Measurements from ENCODE around the gene PGBD5. TPM values are rescaled to one million over a fixed set of nuclear protein-coding genes. Genes with fewer than 3 reads are reported as not detected.

PGBD5 gene
- total and polyA plus RNA-seq, 5 donors, result 18.5 to 32.6 (median 26.4) TPM

DNA sequence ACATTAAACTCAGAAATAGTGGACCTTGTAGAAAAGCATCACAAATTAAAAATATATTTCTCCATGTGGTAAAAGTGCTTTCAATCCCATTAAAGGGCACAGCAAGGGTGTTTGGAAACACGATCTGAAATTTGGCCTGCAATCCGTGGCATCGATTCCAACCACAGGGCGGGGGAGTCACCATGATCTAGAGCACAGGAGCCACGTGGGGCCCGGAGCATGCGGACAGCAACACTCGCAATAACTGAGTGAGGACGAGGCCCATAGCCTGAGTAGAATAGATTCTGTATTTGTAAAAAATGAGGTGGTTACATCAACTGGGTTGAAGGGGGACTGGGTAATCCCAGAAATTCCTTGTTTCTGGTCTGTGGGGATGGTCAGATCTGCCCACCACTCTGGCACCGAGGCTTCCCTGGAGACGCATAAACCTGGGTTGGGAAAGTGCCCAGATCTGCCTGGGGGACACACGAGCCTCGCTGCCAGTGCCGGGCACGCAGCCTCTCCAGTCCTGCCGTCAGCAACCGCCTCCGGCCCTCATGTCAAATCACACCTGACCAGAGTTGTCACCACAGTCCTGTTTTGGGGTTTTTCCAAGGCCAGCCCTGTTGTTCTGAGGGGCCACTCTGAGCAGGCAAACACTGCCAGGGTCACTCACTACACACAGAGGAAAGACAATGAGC, 104.3 kb downstream of the PGBD5 start:
- peak; percentile 73 to 77 for ATAC-seq
- 53% methylated on average over 18 of the region's 18 CpGs for WGBS

DNA sequence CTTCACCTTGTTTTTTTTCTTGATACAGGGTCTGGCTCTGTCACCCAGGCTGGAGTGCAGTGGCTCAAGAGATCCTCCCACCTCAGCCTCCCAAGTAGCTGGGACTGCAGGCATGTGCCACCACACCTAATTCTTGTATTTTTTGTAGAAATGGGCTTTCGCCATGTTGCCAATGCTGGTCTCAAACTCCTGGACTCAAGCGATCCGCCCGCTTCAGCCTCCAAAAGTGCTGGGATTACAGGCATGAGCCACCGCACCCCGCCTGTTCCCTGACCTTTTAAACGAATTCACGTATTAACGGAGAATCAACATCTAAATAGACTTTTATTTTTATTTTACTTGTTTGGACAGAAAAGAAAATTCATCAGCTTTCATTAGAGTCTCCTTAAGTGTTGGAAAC, 104.8 kb downstream of the PGBD5 start:
- no peak for DNase-seq
- Histone ChIP-seq H3K27me3 (ENCODE audit: control insufficient read depth, insufficient read depth) (no peaks in the 10 kb centered on the region), H3K4me1 (ENCODE audit: control insufficient read depth, insufficient read depth, low read length) (no peaks in the 10 kb centered on the region), H3K27ac (ENCODE audit: low read length) (peak overlapping the region; percentile 13), H3K9me3 (ENCODE audit: control insufficient read depth, low read length) (no peaks in the 10 kb centered on the region), H3K4me3 (ENCODE audit: low read length) (no peak overlapping the region)
- intact Hi-C loops (cut with DNase I), result no loop called here
- 97% methylated on average over 9 of the region's 9 CpGs for WGBS
- no peak for ATAC-seq

More for the DNA sequence above, 104.3 kb downstream of the PGBD5 start:
- no peaks in the 10 kb centered on the region for H3K9me3 ChIP-seq (ENCODE audit: control insufficient read depth, low read length)
- peak overlapping the region; percentile 32 for H3K27ac ChIP-seq (ENCODE audit: low read length)
- intact Hi-C loops (cut with DNase I), result no loop called here
- peak; percentile 67 to 82 (median 80) for DNase-seq
- no peak overlapping the region for H3K4me3 ChIP-seq (ENCODE audit: low read length)
- peaks cover 3% of the 10 kb centered on the region for H3K4me1 ChIP-seq (ENCODE audit: control insufficient read depth, insufficient read depth, low read length)
- no peaks in the 10 kb centered on the region for H3K27me3 ChIP-seq (ENCODE audit: control insufficient read depth, insufficient read depth)

DNA sequence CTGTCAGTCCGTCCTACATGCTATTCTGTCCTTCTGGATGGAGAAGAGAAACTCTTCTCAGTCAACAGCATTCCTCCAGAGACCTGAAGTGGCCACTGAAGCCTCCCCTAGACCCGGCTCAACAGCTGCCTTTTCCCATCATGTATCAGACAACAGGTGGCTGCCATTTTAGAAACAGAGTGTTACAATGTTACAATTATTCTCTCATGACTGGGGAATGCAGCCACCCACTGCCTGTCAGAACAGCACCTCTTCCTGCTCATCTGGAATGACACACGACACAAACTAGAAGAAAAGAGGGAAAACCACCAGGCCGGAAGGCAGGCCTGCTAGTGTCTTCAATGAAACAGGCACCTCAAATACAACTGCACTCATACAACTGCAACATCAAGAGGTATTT, 105.3 kb downstream of the PGBD5 start:
- Histone ChIP-seq H3K27me3 (ENCODE audit: control insufficient read depth, insufficient read depth) (no peaks in the 10 kb centered on the region), H3K27ac (ENCODE audit: low read length) (no peak overlapping the region), H3K4me1 (ENCODE audit: control insufficient read depth, insufficient read depth, low read length) (no peaks in the 10 kb centered on the region), H3K4me3 (ENCODE audit: low read length) (no peak overlapping the region), H3K9me3 (ENCODE audit: control insufficient read depth, low read length) (no peaks in the 10 kb centered on the region)
- intact Hi-C loops (cut with DNase I), result no loop called here
- DNase-seq (no peak), ATAC-seq (no peak)
- 72% methylated on average over 4 of the region's 4 CpGs for WGBS

DNA sequence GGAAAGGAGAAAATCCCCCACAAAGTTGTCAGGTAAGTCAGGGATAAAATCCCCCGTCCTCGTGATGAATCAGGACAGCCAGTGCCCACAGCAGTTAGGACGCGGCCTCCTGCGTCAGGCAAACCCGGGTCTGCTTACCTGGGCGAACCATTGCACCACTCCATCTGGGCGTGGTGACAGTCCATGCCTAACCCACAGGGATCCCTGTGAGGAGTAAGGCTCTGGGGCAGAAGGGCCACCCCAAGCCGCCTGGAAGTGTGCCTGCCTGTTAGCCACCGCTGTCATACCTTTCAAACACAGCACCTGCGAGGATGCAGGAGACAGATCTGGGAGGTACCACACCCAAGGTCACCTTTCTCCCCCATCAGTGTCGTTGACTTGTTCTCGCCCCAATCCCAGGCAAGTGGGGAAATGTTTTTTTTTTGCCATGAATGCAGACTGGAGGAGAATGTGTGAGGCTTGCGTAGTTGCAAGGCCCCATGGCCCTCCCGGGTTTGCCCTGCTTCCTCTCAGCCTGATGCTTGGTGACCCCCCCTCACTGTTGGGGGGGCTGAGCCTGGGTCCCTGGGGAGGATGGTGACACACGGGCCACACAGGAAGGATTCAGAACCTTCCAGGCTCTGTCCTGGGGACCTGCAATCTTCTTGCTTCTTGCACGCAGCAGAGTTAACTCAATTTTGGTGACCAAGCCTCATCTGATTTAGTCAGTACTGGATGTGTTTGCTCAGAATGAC, 107.0 kb downstream of the PGBD5 start:
- WGBS, result 91% methylated on average over 17 of the region's 17 CpGs
- DNase-seq (peak in 1 of 3 donors; percentile 48), ATAC-seq (no peak)
- Histone ChIP-seq H3K27me3 (ENCODE audit: control insufficient read depth, insufficient read depth) (no peaks in the 10 kb centered on the region), H3K4me3 (ENCODE audit: low read length) (no peak overlapping the region), H3K27ac (ENCODE audit: low read length) (no peak overlapping the region), H3K9me3 (ENCODE audit: control insufficient read depth, low read length) (no peaks in the 10 kb centered on the region), H3K4me1 (ENCODE audit: control insufficient read depth, insufficient read depth, low read length) (no peaks in the 10 kb centered on the region)
- intact Hi-C loops (cut with DNase I), result loop anchor here in 1 of 4 donors (10.0 kb wide), 1 partner anchor 654 kb away; no protein-coding TSS in a partner anchor

DNA sequence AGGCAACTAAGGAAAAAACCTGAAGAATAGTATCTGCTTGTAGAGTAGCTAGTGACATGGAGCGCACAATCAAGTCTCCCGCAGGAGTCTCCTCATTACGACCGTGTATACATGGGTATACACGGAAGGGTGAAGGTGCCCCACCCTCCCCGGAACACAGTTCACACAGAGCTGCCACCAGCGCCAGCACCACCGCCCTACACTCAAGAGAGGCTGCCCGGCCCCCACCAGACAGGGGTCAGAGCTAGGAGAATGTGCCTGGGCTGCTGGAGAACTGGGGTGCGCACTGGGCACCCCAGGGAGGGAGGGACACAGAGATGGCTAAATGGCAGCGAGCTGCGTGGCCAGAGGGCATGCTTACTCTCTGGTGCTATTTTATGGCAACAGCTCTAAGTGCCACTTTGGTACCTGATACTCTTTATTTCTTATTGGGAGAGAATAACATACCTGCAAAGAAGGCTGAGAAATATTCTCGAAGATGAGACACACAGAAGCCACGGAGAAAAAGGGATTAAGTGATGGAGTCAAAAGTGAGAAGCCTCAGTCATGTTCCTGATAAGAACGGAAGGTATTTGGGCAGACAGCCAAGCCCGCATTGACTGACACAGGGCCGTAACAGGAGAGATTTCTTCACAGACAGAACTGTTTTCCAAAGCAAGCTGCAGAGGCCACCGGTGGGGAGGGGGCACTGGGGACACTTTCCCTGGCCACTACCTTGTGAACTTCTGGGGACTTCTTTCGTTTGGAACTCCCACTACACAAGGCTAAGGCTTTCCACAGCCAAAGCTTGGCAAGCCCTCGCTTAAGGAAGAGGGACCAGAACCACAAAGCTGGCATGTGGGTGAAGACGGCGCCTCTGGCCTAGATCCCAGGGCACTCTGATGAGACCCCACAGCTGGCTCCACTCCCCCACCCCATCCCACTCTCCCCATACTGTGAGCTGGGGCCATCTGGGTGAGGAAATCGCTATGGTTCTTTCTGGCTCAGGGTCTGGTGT, 108.0 kb downstream of the PGBD5 start:
- Histone ChIP-seq H3K9me3 (ENCODE audit: control insufficient read depth, low read length) (no peaks in the 10 kb centered on the region), H3K4me1 (ENCODE audit: control insufficient read depth, insufficient read depth, low read length) (no peaks in the 10 kb centered on the region), H3K4me3 (ENCODE audit: low read length) (no peak overlapping the region), H3K27ac (ENCODE audit: low read length) (no peak overlapping the region), H3K27me3 (ENCODE audit: control insufficient read depth, insufficient read depth) (no peaks in the 10 kb centered on the region)
- intact Hi-C loops (cut with DNase I), result loop anchor here in 1 of 4 donors (10.0 kb wide), 1 partner anchor 653 kb away; no protein-coding TSS in a partner anchor
- DNase-seq, result peak in 2 of 3 donors; percentile 68 to 70
- peak in 1 of 2 donors; percentile 12 for ATAC-seq
- 52% methylated on average over 23 of the region's 23 CpGs for WGBS

DNA sequence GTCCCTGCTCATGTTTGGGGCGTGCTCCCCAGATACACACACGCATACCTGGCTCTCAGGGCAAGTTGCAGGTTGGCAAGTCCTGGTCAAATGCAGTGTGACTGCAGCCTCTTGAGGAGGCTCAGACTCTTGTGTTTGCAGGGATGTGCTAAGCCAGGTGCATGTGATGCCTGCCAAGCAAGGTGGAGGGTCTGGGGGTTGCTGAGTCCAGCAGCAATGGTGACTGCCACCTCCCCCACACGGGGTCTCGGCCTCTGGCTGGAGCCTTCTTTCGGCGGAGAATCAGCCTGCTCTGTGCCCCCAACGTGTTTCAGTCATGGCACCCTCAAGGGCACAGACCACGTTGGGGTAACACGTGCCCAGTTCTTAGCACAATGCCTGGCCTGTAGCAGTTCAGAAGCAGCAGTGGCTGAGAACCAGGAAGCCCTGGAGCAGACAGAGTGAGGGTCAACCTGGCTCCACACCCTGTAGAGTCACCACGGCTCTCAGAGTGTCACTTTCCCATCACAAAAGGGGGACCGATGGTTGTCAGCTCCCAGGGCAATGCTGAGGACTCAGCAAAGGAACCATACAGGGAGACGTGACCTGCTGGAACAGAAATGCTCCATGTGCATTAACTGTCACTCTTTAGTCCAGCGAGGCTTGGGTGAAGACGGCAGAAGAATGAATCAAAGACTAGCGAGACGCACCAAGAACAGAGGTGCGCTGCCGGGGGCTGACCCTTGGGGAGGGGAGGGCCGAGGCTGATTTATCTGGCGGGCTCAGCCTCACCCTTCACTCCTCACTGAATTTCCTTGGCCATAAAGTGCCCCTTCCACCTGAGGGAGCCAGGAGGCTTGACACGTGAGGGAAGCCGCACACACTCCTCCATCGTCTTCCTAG, 109.0 kb downstream of the PGBD5 start:
- WGBS, result 86% methylated on average over 23 of the region's 23 CpGs
- intact Hi-C loops (cut with DNase I), result loop anchor here in 1 of 4 donors (10.0 kb wide), 1 partner anchor 652 kb away; no protein-coding TSS in a partner anchor
- no peaks in the 10 kb centered on the region for H3K27me3 ChIP-seq (ENCODE audit: control insufficient read depth, insufficient read depth)
- H3K4me3 ChIP-seq (ENCODE audit: low read length), result no peak overlapping the region
- no peak for ATAC-seq
- H3K27ac ChIP-seq (ENCODE audit: low read length), result no peak overlapping the region
- H3K4me1 ChIP-seq (ENCODE audit: control insufficient read depth, insufficient read depth, low read length), result no peaks in the 10 kb centered on the region
- no peaks in the 10 kb centered on the region for H3K9me3 ChIP-seq (ENCODE audit: control insufficient read depth, low read length)
- no peak for DNase-seq

DNA sequence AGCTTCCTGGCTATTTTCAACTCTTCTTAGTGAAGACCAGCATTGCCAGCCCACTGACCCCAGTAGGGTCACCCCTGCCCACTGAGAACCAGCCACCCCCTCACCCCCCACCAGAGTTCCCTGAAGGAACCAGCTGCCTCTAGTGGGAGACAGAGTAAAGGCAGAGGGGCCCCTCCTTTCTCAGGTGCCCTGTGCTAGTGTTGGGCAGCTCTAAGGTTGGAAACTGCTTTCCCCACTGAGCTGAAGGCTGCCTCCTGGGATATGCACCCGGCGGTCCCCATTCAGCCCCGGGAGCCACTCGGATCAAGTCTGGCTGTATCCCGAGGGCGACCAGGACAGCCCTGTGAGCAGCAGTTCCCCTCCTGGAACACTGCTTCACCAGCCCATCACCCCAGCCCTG, 111.0 kb downstream of the PGBD5 start:
- DNase-seq, result peak in 1 of 3 donors; percentile 44
- no peaks in the 10 kb centered on the region for H3K9me3 ChIP-seq (ENCODE audit: control insufficient read depth, low read length)
- no peak overlapping the region for H3K4me3 ChIP-seq (ENCODE audit: low read length)
- no peaks in the 10 kb centered on the region for H3K27me3 ChIP-seq (ENCODE audit: control insufficient read depth, insufficient read depth)
- no peaks in the 10 kb centered on the region for H3K4me1 ChIP-seq (ENCODE audit: control insufficient read depth, insufficient read depth, low read length)
- 80% methylated on average over 6 of the region's 6 CpGs for WGBS
- intact Hi-C loops (cut with DNase I), result loop anchor here in 1 of 4 donors (10.0 kb wide), 1 partner anchor 650 kb away; no protein-coding TSS in a partner anchor
- H3K27ac ChIP-seq (ENCODE audit: low read length), result no peak overlapping the region
- no peak for ATAC-seq

DNA sequence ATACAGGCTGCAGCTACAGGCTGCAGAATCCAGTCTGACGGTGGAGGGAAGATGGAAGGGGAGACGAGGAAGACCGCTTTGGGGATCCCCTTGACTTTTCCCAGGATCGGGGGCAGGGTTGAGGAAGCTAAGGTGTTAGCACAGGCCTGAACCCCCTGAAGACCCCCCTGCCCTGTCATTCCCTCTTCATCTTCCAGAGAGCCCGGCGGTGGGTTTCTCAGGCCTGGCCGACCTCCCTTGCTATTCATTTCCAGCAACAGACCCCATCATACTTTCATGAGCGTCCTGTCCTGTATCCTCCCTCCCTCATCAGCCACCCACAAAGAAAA, 112.0 kb downstream of the PGBD5 start:
- Histone ChIP-seq H3K27ac (ENCODE audit: low read length) (no peak overlapping the region), H3K4me3 (ENCODE audit: low read length) (no peak overlapping the region), H3K4me1 (ENCODE audit: control insufficient read depth, insufficient read depth, low read length) (no peaks in the 10 kb centered on the region), H3K27me3 (ENCODE audit: control insufficient read depth, insufficient read depth) (no peaks in the 10 kb centered on the region), H3K9me3 (ENCODE audit: control insufficient read depth, low read length) (no peaks in the 10 kb centered on the region)
- DNase-seq (no peak), ATAC-seq (no peak)
- 81% methylated on average over 8 of the region's 8 CpGs for WGBS
- intact Hi-C loops (cut with DNase I), result loop anchor here in 2 of 4 donors (5.0 to 10.0 kb wide), 2 partner anchors 649 to 652 kb away; no protein-coding TSS in a partner anchor

DNA sequence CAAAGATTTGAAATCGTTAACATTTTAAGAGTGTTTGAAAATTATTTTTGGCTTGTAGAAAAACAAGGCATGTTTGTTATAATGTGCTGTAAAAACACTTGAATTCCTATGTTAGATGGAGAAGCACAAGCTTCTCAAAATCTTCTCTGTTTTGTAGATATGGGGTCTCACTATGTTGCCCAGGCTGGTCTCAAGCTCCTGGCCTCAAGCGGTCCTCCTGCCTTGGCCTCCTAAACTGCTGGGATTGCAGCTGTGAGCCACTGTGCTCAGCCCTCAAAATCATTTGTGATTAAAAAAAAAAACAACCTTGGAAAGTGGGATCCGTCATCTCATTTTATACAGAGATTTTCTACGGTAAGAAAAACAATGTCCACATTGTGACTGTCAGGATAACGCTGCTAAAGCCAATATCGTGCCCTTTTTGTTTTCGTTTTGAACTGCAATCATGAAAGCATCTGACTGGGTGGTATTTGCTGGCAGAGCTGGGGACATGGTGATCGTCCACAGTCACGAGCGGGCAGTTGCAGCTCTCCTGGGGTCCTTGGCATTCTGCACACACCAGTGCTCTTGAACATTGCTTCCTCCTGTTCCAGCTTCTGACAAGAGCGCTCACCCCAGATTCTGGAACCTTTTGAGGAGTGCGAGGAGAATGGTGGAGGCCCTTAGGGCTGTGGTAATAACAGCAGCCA, 112.5 kb downstream of the PGBD5 start:
- no peaks in the 10 kb centered on the region for H3K9me3 ChIP-seq (ENCODE audit: control insufficient read depth, low read length)
- ATAC-seq, result no peak
- WGBS, result 66% methylated on average over 12 of the region's 12 CpGs
- DNase-seq, result no peak
- intact Hi-C loops (cut with DNase I), result loop anchor here in 2 of 4 donors (5.0 to 10.0 kb wide), 2 partner anchors 649 to 651 kb away; no protein-coding TSS in a partner anchor
- H3K4me1 ChIP-seq (ENCODE audit: control insufficient read depth, insufficient read depth, low read length), result no peaks in the 10 kb centered on the region
- H3K27me3 ChIP-seq (ENCODE audit: control insufficient read depth, insufficient read depth), result no peaks in the 10 kb centered on the region
- no peak overlapping the region for H3K4me3 ChIP-seq (ENCODE audit: low read length)
- no peak overlapping the region for H3K27ac ChIP-seq (ENCODE audit: low read length)
